HCT116 (cell line): ENCODE results near the gene ITGB1BP1. TPM values are rescaled to one million over a fixed set of nuclear protein-coding genes. Genes with fewer than 3 reads are reported as not detected.

Experiments used
- ATAC-seq: fragments of 200-7000 bp; cut with Tn5 transposase; 2 replicates; pipeline ENCODE4 v1.9.1; 2020; ENCODE audit warnings: mild to moderate bottlenecking, moderate library complexity
- BruUV-seq: library from RNA; stranded (reverse); fragments of 400-500 nt; replicated peaks from 2 replicates; lab custom pipeline; 2021; lab: Mats Ljungman, UMichigan
- CTCF ChIA-PET: fragments of 300-600 bp; sonication (Branson Sonifier 250); formaldehyde crosslinking; loops from one replicate; lab custom pipeline; 2021; ENCODE audit warnings: antibody characterized with exemption; lab: Charles Lee
- POLR2A ChIA-PET: fragments of 300-600, 350-600 bp; sonication (Branson Sonifier 250); formaldehyde crosslinking; loops from one replicate; lab custom pipeline; 2021; ENCODE audit warnings: antibody characterized with exemption; lab: Charles Lee
- RAD21 ChIA-PET, 2 experiments: fragments of 300-600 bp; sonication (Branson Sonifier 250); formaldehyde crosslinking; loops; one replicate each; lab custom pipeline; 2023; ENCODE audit warnings: low total read pairs in 2 of 2; ENCODE audit not compliant: uncharacterized antibody in 2 of 2, unreplicated experiment in 2 of 2, low non-redundant PET in 1 of 2; lab: Charles Lee
- DNase-seq: peaks from one replicate; pipeline ENCODE4 v3.0.0-alpha.2; 2010; ENCODE audit warnings: low read depth, low spot score
- H2AFZ ChIP-seq: fragments of 200-600 bp; shearing (Covaris generic), sonication (generic); 2 replicates; pipeline ENCODE4 v1.6.1; 2017; ENCODE audit warnings: low read depth, mixed run types, mixed read lengths, antibody characterized with exemption, low read length; ENCODE audit not compliant: poor library complexity, severe bottlenecking
- H3K27ac ChIP-seq: 2 replicates; pipeline ENCODE4 v1.5.1; 2012; ENCODE audit warnings: low read depth, low read length
- H3K27me3 ChIP-seq: fragments of 200-600 bp; sonication (generic); 2 replicates; pipeline ENCODE4 v1.6.1; 2016; ENCODE audit warnings: mixed run types, low read length, mixed read lengths; ENCODE audit not compliant: insufficient read depth
- H3K36me3 ChIP-seq, 2 experiments: fragments of 200-500 bp in 1 of 2; fragments of 200-600 bp in 1 of 2; sonication (Bioruptor generic) in 1 of 2; sonication (generic) in 1 of 2; 2 replicates each; pipeline versions ENCODE4 v1.5.1 to v1.6.1; 2014 to 2016; ENCODE audit warnings: low read length in 2 of 2, inconsistent platforms in 1 of 2, mixed read lengths in 1 of 2, mixed run types in 1 of 2; ENCODE audit not compliant: insufficient read depth in 2 of 2, control insufficient read depth in 1 of 2
- H3K4me1 ChIP-seq, 2 experiments: fragments of 200-600 bp in 1 of 2; sonication (generic) in 1 of 2; 2 replicates each; pipeline versions ENCODE4 v1.5.1 to v1.6.1; 2012 to 2017; ENCODE audit warnings: low read length in 2 of 2, inconsistent platforms in 1 of 2, mild to moderate bottlenecking in 1 of 2, mixed read lengths in 1 of 2, mixed run types in 1 of 2, moderate library complexity in 1 of 2; ENCODE audit not compliant: insufficient read depth in 2 of 2, control insufficient read depth in 1 of 2
- H3K4me2 ChIP-seq: fragments of 200-600 bp; sonication (generic); 2 replicates; pipeline ENCODE4 v1.6.1; 2017; ENCODE audit warnings: mixed run types, low read length, mixed read lengths
- H3K4me3 ChIP-seq, 2 experiments: fragments of 200-600 bp in 1 of 2; sonication (generic) in 1 of 2; replicated peaks in 1 of 2; 2 replicates each; pipeline ENCODE4 v1.5.1; 2011 to 2016; ENCODE audit warnings: low read length in 2 of 2, control low read depth in 1 of 2, low read depth in 1 of 2, mild to moderate bottlenecking in 1 of 2, mixed read lengths in 1 of 2, mixed run types in 1 of 2
- H3K79me2 ChIP-seq: fragments of 200-600 bp; sonication (generic); 2 replicates; pipeline ENCODE4 v1.6.1; 2017; ENCODE audit warnings: mild to moderate bottlenecking, mixed run types, low read length, moderate library complexity, mixed read lengths; ENCODE audit not compliant: insufficient read depth
- H3K9ac ChIP-seq: fragments of 200-600 bp; sonication (generic); 2 replicates; pipeline ENCODE4 v1.6.1; 2016; ENCODE audit warnings: low read length, mixed read lengths
- H3K9me2 ChIP-seq: fragments of 200-600 bp; sonication (generic), shearing (Covaris generic); 2 replicates; pipeline ENCODE4 v1.6.1; 2017; ENCODE audit warnings: mixed run types, mild to moderate bottlenecking, moderate library complexity; ENCODE audit not compliant: insufficient read depth
- H3K9me3 ChIP-seq, 2 experiments: fragments of 200-500 bp in 1 of 2; fragments of 200-600 bp in 1 of 2; sonication (Bioruptor generic) in 1 of 2; sonication (generic) in 1 of 2; 2 replicates each; pipeline ENCODE4 v1.6.1; 2014 to 2017; ENCODE audit warnings: low read length in 2 of 2, mixed read lengths in 2 of 2, inconsistent platforms in 1 of 2, low read depth in 1 of 2, mild to moderate bottlenecking in 1 of 2, mixed run types in 1 of 2, moderate library complexity in 1 of 2; ENCODE audit not compliant: control insufficient read depth in 1 of 2, insufficient read depth in 1 of 2
- H4K20me1 ChIP-seq: fragments of 200-600 bp; sonication (generic), shearing (Covaris generic); 2 replicates; pipeline ENCODE4 v1.6.1; 2017; ENCODE audit warnings: mixed run types, mild to moderate bottlenecking, moderate library complexity; ENCODE audit not compliant: insufficient read depth
- EGR1 ChIP-seq: IDR thresholded peaks from 2 replicates; pipeline ENCODE4 v1.6.1; 2012; ENCODE audit warnings: low read depth
- EZH2 ChIP-seq: fragments of 200-600 bp; sonication (generic); IDR thresholded peaks from 2 replicates; pipeline ENCODE4 v1.6.1; 2017; ENCODE audit warnings: antibody characterized with exemption, mixed run types
- JUND ChIP-seq: IDR thresholded peaks from 2 replicates; pipeline ENCODE4 v1.6.1; 2012
- POLR2A ChIP-seq: IDR thresholded peaks from 2 replicates; pipeline ENCODE4 v1.7.0; 2011; ENCODE audit warnings: borderline replicate concordance; ENCODE audit not compliant: insufficient read depth, insufficient read length; ENCODE audit errors: extremely low read depth
- REST ChIP-seq: IDR thresholded peaks from 2 replicates; pipeline ENCODE4 v1.6.1; 2012; ENCODE audit warnings: low read depth
- SP1 ChIP-seq: IDR thresholded peaks from 2 replicates; pipeline ENCODE4 v1.6.1; 2012; ENCODE audit warnings: low read depth
- SRF ChIP-seq: IDR thresholded peaks from 2 replicates; pipeline ENCODE4 v1.6.1; 2012; ENCODE audit warnings: low read depth
- ZBTB33 ChIP-seq: IDR thresholded peaks from 2 replicates; pipeline ENCODE4 v1.6.1; 2011; ENCODE audit warnings: mild to moderate bottlenecking, low read length, moderate library complexity; ENCODE audit not compliant: insufficient replicate concordance; ENCODE audit errors: extremely low read depth
- intact Hi-C: fragments of 100-400 bp; cut with micrococcal nuclease; formaldehyde crosslinking; loops from 2 replicates; pipeline ENCODE4 v1.10.0; 2022
- total RNA-seq: library from RNA; stranded (reverse); gene quantifications from one replicate; pipeline ENCODE4 v1.2.1, GENCODE V29; 2021; ENCODE audit not compliant: unreplicated experiment

The ITGB1BP1 gene
- total RNA-seq, 1 experiment from 2014 or later: 86.9 TPM

- TF ChIP-seq ZBTB33: no peak
- TF ChIP-seq REST: no peak
- TF ChIP-seq SP1: no peak
- no peak for TF ChIP-seq JUND
- TF ChIP-seq SRF: no peak
Measured at GRCh38 chr2:9407363-9407811, 15.9 kb downstream of the ITGB1BP1 start (continued).

- Histone ChIP-seq H3K4me1 (no peaks in the 10 kb centered on the region), H3K27me3 (no peaks in the 10 kb centered on the region), H3K27ac (no peak overlapping the region), H4K20me1 (no peaks in the 10 kb centered on the region), H2AFZ (no peak overlapping the region), H3K4me3 (no peak overlapping the region), H3K9me3 (no peaks in the 10 kb centered on the region), H3K9ac (no peak overlapping the region), H3K4me2 (no peak overlapping the region), H3K79me2 (no peaks in the 10 kb centered on the region), H3K9me2 (no peaks in the 10 kb centered on the region), H3K36me3 (peaks cover 6 to 8% of the 10 kb centered on the region in 2 experiments; a peak in 3 of 4 replicates)
- POLR2A ChIA-PET: no interaction called here
- TF ChIP-seq EGR1 (no peak), EZH2 (no peak), POLR2A (no peak)
- CTCF ChIA-PET: no interaction called here
- RAD21 ChIA-PET: no interaction called here
- intact Hi-C loops: no loop called here
- TSS peak; percentile 29 for BruUV-seq
- ATAC-seq (no peak), DNase-seq (no peak)
Measured at GRCh38 chr2:9406529-9407362, 16.6 kb downstream of the ITGB1BP1 start.
